ENCODE results near the gene CBX7.
A peak's percentile ranks its signal among the peaks of the same experiment; 100 is the strongest.

Gene CBX7

DNA sequence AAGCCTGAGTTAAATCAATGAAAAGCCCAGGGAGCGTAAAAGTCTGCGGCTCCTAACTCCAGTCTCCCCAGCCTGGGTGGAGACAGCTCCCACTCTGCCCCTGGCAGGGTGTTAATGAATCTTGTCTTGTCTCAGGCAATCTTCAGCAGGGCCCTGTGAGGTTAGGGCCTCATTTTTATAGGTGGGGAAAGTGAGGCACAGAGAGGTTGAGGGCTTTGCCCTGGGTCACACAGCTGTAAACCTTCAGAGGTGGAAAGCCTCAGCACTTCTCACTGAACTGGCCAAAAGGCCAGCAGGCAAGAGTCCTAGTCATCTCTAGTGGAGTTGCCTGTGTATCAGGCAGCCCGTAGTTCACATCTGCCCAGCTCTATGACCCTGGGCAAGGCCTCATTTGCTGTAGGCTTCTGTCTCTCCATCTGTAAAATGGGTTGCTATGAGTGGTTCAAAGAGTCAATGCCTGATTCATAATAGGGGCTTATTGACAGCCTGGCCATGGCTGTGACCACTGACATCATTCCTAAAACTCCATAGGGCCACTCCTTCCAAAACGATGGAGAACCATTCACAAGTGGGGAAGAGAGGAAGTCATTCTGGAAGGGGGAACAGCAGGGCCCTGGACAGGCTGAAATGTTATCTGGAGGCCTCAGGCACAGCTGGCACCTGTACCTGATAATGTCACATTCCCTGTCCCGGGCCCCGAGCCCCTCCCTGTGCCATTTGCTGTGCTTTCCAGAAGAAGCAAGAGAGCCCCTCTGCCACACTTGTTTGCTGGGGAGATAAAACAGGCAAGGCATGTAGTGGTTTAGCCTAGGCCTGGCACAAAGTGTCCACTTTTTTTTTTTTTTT lies 6.0 kb downstream of the CBX7 start:
- DNase-seq = no peak

- peak; percentile 32 for DNase-seq
Measured at GRCh38 chr22:39144101-39144767, 8.2 kb downstream of the CBX7 start.

- DNase-seq = no peak
Measured at GRCh38 chr22:39142088-39142680, 10.3 kb downstream of the CBX7 start.

- DNase-seq = no peak
Measured at GRCh38 chr22:39139933-39140332, 12.5 kb downstream of the CBX7 start.

- DNase-seq = no peak
Measured at GRCh38 chr22:39138357-39138997, 14.0 kb downstream of the CBX7 start.

DNA sequence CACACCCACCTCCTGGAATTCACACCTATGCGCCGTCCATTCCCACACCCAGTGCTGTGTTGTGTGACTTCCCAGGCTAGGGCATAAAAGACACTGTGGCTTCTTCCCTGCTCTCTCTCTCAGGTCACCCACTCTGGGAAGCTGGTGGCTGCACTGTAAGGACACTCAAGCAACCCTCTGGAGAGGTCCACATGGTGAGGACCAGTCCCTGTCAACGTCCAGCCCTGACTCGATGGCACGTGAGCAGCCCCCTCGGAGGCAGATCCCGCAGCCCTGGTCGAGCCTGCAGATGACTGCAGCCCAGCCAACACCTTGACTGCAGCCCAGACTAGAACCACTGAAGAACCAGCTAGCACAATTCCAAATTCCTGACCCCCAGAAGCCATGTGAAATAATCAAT lies 16.2 kb downstream of the CBX7 start:
- no peak for DNase-seq

DNA sequence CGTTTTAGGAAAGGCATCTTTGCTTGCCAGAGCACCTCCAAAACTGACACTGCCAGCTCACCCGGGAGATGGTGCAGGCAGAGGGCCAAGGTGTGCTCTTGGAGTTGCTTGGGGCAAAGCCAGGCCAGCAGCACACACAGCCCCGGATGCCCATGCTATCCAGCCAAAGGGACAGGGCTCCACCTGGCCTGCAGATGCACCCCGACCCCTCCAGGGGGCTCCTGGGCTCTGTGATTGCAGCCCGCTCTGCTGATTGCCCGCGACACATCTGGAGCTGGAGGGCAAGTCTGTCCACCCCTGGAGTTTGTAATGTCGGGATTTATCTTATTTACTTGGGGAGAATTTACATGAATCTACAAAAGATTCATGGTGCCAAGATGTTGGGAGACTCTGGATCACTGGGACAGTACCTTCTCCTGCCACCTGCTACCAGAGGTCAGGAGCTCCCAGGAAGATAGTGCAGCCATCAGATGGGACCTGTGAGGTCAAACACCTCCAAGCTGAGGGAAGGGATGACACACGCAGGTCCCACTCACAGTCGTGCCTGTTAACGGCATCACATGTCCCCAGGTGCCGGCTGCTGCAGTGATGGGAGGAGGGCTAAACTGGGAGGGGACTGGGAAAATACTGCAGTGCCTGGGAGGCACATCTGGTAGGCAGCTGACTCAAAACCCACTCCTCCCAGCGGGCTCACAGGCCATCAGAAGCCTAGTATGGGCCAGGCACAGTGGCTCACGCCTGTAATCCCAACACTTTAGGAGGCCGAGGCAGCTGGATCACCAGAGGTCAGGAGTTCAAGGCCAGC lies 17.2 kb downstream of the CBX7 start:
- no peak for DNase-seq

GRCh38 chr22:39134366-39135091 lies 18.0 kb downstream of the CBX7 start:
- no peak for DNase-seq

DNA sequence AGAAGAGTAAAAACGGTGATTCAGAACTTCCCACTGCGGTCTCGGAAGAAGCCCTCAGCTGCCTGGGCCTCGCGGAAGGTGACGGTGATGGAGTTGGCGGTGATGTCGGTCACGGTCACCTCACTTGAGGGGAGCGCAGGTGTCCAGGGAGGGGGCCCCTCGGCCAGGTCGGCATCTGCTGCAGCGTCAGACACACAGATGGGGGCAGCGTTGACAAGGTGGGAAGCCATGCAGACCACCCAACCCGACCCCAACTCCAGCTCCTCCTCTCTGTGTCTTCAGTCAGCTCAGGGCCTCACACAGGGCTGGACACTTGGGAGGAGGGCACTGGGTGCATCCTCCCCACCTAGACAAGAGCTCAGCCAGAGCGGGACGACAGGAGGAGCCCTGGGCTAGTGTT lies 18.6 kb downstream of the CBX7 start:
- DNase-seq = no peak

DNA sequence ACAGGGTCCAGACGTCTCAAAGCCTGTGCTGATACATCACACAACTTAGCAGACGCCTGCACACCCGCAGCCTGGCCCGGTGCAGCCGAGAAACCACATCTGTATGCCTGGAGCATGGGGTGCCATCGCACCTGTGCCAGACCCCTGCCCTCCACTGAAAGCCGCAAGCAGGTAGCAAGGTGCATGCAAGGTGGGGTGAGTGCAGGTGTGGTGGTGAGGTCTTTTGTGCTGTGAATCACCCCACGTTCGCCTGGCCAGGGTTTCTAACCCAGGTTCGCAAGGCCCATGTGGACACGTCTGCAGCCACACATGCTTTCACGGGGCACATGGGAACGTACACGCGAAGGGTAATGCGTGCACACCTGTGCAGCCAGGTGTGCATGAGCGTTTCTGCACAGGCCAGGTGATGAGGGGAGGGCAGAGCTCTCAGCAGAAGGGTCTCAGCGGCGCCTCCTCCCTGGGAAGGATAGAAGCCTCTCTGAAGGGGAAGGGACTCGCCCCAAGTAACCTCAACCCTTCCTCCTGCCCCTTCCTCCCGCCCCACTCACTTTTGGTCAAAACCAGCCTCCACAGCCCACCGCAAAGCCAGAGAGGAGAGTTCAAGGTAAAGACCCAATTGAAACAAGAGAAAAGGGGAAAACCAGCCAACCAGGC lies 19.5 kb downstream of the CBX7 start:
- no peak for DNase-seq

DNA sequence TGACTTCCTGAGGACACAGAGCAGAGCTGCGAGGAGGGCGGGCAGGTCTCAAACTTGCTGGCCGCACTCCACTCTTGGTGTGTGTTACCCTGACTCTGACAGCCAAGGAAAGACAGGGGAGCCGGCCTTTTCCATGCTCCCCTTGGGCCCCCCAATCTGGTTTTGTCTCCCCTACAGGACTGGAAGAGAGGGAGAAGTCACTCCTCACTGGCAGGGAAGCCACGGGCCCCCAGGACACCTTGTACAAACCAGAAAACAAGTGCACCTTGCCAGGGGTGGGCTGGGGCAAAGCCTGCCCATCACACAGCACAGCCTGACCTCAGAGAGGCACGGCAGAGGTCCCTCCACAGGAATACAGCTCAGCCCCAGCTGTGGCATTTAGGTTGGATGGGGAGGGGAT lies 20.2 kb downstream of the CBX7 start:
- no peak for DNase-seq

DNA sequence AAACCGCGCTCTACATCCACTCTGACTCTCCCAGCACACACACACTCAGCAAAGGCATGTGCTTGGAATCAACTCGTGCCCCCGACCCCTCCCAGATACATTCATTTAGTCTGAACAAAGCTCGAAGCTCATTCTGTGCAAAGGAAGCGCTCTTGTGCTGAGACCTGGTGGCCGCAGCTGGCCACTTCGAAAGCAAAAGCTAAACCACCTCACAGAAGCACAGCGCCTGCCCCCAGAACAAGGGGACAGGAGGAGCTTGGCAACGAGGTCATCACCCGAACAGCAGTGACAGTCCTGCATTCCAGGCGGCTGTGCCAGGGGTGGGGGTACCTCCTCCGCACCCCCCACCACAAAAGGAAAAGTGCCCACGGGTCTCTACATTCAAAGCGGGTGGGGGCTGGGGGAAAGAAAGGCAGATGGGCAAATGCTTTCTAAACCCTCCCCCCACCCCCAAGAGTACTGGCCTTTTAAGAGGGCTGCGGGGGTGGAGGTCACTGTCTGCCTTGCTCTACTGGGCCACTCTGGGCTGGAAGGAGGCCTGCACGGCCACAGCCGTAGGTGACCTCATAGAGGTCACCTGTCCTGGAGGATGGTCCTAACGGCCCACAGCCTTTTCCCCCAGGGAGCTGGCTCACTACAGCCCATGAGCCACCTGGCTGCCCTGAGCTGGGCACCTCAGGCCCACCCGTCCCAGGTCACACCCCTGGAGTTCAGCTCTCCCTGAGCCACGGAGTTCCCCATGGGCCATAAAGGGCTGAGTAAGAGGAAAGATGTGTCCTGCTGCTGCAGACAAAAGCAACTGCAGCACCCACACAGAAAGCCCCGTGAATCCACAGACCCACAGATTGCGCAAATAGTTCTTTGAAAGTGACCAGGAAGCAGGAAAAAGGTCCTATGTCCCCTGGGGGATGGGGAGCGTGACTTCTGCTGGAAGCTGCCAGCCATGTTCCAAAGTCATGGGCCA lies 21.3 kb downstream of the CBX7 start:
- DNase-seq = no peak

DNA sequence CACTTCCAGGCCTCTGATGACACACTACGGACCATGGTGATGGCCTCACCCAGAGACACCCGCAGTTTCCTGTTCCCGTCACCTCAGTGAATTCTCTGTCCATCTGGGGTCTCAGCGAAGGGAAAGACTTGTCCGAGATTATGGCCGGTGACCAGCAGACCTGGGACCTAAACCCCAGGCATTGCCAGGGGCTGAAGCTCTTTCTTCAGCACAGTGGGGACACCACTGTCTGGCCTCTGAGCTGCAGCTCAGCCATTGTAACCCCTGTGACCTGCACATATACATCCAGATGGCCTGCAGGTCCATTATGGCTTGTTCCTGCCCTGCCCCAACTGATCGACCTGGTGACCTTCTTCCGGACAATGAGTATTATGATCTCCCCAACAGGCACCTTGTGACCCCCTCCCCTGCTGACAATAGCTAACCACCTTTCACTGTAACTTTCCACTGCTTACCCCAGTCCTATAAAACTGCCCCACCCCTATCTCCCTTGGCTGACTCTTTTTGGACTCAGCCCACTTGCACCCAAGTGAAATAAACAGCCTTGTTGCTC lies 22.3 kb downstream of the CBX7 start:
- no peak for DNase-seq

GRCh38 chr22:39129746-39130145 lies 22.7 kb downstream of the CBX7 start:
- DNase-seq = no peak

DNA sequence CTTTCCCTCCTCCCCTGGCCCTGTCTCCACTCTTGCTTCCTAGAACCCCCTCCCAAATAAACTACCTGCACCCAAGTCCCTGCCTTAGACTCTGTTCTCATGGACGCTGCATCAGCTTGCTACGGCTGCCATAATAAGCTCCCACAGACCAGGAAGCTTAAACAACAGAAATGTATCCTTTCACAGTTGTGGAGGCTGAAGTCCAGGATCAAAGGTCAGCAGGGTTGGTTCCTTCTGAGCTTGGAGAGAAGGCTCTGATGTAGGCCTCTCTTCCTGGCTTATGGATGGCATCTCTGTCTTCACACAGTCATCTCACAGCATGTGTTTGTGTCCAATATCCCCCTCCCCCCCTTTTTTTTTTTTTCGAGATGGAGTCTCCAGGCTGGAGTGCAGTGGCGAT lies 23.4 kb downstream of the CBX7 start:
- no peak for DNase-seq

DNA sequence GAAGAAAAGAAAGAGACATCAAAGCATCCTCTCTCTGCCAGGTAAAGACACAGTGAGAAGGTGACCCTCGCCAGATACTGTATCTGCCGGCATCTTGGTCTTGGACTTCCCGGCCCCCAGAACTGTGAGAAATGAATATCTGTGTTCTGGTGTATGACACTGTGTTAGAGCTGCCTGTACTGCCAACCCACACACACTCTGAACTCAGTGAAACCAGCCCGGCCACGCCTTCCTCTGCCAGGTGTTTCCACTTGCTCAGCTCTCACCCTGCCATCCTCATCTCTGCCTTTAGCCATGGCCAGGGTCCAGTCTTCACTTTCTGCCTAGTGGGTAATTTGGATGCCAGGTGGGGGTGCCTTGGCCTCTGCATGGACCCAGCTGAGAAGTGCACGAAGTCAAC lies 24.0 kb downstream of the CBX7 start:
- no peak for DNase-seq

GRCh38 chr22:39125622-39126021 lies 26.9 kb downstream of the CBX7 start:
- DNase-seq = no peak

- no peak for DNase-seq
Measured at GRCh38 chr22:39123751-39124581, 28.5 kb downstream of the CBX7 start.

All from NK-92 treated with Interleukin-12 subunit alpha and Interleukin-12 subunit beta, amount 100 ng/mL, for 24 hours (cell line).